Cardiac fibroblast (primary cell): Measurements from ENCODE around the gene ADCY10.

Experiments used
- DNase-seq, 2 donors: peaks; one replicate each; pipeline versions ENCODE4 v3.0.0 to v3.0.0-alpha.2; 2010; ENCODE audit warnings: low read depth in 2 of 2
- H3K4me3 ChIP-seq, 2 donors: replicated peaks in 1 of 2; 1 replicate in 1 of 2; 2 replicates in 1 of 2; pipeline ENCODE4 v1.5.1; 2011; ENCODE audit warnings: low read depth in 2 of 2, low read length in 2 of 2, mild to moderate bottlenecking in 2 of 2, moderate library complexity in 1 of 2
- CTCF ChIP-seq: IDR thresholded peaks from one replicate; pipeline ENCODE4 v1.5.1; 2011; ENCODE audit warnings: low read depth, mild to moderate bottlenecking, low read length, inconsistent platforms

Gene ADCY10

GRCh38 chr1:167761400-167761799, 152.5 kb downstream of the ADCY10 start:
- no peak for TF ChIP-seq CTCF
- DNase-seq = no peak
- H3K4me3 ChIP-seq = no peak overlapping the region
